Neural progenitor cell (in vitro differentiated cells): ENCODE results near the gene PRKX.

Source experiments
- EZH2 ChIP-seq: fragments of 200-600 bp; sonication (generic); IDR thresholded peaks from 2 replicates; pipeline ENCODE4 v1.6.1; 2017; ENCODE audit warnings: antibody characterized with exemption, mild to moderate bottlenecking, moderate library complexity
- TF ChIP-seq, protein P1 (sequence below): fragments of 200-600 bp; sonication (generic); IDR thresholded peaks from 2 replicates; pipeline ENCODE4 v1.5.1; 2017; ENCODE audit warnings: antibody characterized with exemption, mild to moderate bottlenecking

DNA sequence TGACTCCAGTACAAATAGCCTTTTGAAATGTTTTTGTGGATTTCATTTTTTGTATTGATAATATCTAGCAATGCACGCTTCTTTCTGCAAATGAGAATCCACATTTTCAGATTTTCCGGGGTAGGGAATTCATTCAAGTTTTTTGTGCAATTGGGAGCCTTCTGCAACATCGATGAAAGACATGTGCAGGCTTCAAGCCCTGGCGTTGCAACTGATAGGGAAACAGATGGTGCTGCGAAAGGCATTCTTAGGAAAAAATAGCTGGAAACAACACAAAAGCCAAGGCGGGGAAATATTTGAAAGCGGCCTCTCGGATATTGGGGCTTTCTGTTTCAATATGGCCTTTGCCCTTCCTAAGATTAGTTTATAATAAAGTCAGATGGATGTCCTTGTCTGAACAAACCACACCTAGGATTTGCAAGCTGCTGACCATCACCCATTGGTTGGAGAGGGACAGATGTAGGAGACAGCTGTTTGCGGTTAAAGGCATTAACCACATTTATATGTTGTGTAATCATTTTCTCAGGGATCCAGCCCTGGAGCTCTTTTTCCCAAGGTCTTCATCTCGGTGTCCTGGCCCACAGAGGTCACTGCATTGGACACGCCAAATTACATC, 136.5 kb downstream of the PRKX start:
- TF ChIP-seq, protein P1, sequence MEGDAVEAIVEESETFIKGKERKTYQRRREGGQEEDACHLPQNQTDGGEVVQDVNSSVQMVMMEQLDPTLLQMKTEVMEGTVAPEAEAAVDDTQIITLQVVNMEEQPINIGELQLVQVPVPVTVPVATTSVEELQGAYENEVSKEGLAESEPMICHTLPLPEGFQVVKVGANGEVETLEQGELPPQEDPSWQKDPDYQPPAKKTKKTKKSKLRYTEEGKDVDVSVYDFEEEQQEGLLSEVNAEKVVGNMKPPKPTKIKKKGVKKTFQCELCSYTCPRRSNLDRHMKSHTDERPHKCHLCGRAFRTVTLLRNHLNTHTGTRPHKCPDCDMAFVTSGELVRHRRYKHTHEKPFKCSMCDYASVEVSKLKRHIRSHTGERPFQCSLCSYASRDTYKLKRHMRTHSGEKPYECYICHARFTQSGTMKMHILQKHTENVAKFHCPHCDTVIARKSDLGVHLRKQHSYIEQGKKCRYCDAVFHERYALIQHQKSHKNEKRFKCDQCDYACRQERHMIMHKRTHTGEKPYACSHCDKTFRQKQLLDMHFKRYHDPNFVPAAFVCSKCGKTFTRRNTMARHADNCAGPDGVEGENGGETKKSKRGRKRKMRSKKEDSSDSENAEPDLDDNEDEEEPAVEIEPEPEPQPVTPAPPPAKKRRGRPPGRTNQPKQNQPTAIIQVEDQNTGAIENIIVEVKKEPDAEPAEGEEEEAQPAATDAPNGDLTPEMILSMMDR = no peak
- TF ChIP-seq EZH2 = no peak
